Activated CD4-positive, alpha-beta memory T cell treated with anti-CD3 and anti-CD28 coated beads, Interleukin-2, amount 10 ng/mL, durations not matched to agents 7 days and 5 days (primary cell): Measurements from ENCODE around the gene SIGLEC15. TPM values are rescaled to one million over a fixed set of nuclear protein-coding genes. Genes with fewer than 3 reads are reported as not detected.
"Not testable (repeated sequence)": the region's sequence is repeated elsewhere in the genome, so short reads cannot be mapped to it uniquely, and the experiment has no call there.

ENCODE experiments used
- CTCF ChIA-PET: fragments of 350-600 bp; sonication (Branson Sonifier 250); formaldehyde crosslinking; loops from one replicate; lab custom pipeline; 2021; ENCODE audit warnings: antibody characterized with exemption, inconsistent platforms; lab: Charles Lee
- POLR2A ChIA-PET: fragments of 350-600 bp; sonication (Branson Sonifier 250); formaldehyde crosslinking; loops from one replicate; lab custom pipeline; 2021; ENCODE audit warnings: antibody characterized with exemption; lab: Charles Lee
- DNase-seq: peaks from one replicate; pipeline ENCODE4 v3.0.0-alpha.2; 2020
- H3K27ac Mint-ChIP-seq: one replicate; pipeline ENCODE4 v1.8.0; 2021; ENCODE audit warnings: mild to moderate bottlenecking, mixed read lengths
- H3K27me3 Mint-ChIP-seq: one replicate; pipeline ENCODE4 v1.8.0; 2021; ENCODE audit warnings: mixed read lengths
- H3K36me3 Mint-ChIP-seq: one replicate; pipeline ENCODE4 v1.8.0; 2021; ENCODE audit warnings: low read depth, mixed read lengths
- H3K4me1 Mint-ChIP-seq: one replicate; pipeline ENCODE4 v1.8.0; 2021; ENCODE audit warnings: mixed read lengths
- H3K4me3 Mint-ChIP-seq: one replicate; pipeline ENCODE4 v1.8.0; 2021; ENCODE audit warnings: mild to moderate bottlenecking, mixed read lengths
- H3K9me3 Mint-ChIP-seq: one replicate; pipeline ENCODE4 v1.8.0; 2021; ENCODE audit warnings: mixed read lengths
- total RNA-seq, 2 experiments: library from RNA; stranded (reverse); gene quantifications; one replicate each; pipeline ENCODE4 v1.2.3, GENCODE V29; 2021

The SIGLEC15 gene
- total RNA-seq, 2 experiments from 2014 or later = not detected

DNA sequence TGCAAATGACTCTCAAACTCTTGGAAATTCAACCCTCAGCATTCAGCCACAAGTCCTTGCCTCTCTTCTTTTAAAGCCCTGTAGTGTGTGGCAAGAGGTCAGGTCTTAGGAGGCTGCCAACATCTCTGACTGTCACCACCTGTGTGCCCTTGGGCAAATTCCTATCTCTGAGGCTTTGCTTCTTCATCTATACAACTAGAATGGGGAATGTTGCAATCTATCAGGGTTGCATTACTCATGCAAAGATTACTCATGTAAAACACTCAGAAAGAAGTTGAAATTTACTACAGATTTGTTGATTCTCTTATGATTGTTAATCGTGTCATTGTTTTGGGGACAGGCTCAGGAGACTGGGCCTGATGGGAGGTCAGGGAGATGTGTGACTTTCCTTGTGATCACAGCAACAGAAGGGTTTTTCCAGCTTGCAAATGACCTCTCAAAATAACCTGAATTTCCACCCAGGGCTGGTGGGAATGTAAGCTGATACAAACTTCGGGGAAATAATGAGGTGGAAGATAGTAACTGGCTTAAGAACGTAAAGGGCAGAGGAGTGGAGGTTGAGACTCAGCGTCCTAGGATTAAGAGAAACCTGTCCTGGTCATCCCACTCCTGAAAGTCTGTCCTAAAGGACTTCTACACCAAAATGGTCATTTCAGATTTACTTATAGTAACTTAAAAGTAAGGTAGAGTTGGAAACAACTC is 32.1 kb upstream of the SIGLEC15 start:
- H3K4me1 Mint-ChIP-seq = no peaks in the 10 kb centered on the region
- DNase-seq = no peak
- H3K36me3 Mint-ChIP-seq = no peaks in the 10 kb centered on the region
- no peaks in the 10 kb centered on the region for H3K9me3 Mint-ChIP-seq
- CTCF ChIA-PET = no interaction called here
- POLR2A ChIA-PET = no interaction called here
- no peak overlapping the region for H3K27ac Mint-ChIP-seq
- H3K27me3 Mint-ChIP-seq = peaks cover 2% of the 10 kb centered on the region
- no peak overlapping the region for H3K4me3 Mint-ChIP-seq

DNA sequence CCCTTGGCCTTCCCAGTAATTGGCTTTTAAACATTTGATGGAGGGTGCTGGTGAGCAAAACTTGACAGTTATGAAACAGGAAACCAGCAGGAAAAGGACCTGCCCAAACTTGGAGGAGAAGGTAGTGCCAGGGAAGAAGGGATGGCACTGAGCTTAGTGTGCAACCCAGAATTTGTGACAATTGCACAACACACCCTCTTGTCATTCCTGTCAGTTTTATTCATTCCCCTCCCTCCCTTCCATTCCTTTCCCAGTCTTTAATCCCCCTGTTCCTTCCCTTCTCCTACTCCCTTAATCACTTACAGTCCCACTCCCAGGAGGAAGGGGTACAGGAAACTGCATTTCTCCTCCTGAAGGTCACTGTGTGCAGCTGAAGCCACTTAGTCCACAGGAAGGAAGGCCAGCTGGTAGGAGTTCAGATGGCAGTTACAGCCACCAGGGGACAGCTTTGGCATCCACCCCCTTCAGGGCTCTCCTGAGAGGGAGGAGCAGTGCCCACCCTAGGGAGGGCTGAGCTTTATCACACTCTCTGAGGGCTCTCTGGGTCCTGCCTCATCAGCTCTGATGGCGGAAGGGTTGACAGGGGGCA is 24.0 kb upstream of the SIGLEC15 start:
- H3K9me3 Mint-ChIP-seq = peaks cover 11% of the 10 kb centered on the region
- peaks cover 3% of the 10 kb centered on the region for H3K36me3 Mint-ChIP-seq
- no peak for DNase-seq
- ChIA-PET CTCF (interaction anchor here (1.1 kb wide), 1 partner anchor 136 kb away, joined by 4 read pairs; no protein-coding TSS in a partner anchor), POLR2A (no interaction called here)
- H3K27me3 Mint-ChIP-seq = peaks cover 2% of the 10 kb centered on the region
- no peak overlapping the region for H3K4me3 Mint-ChIP-seq
- no peak overlapping the region for H3K27ac Mint-ChIP-seq
- peaks cover 3% of the 10 kb centered on the region for H3K4me1 Mint-ChIP-seq

DNA sequence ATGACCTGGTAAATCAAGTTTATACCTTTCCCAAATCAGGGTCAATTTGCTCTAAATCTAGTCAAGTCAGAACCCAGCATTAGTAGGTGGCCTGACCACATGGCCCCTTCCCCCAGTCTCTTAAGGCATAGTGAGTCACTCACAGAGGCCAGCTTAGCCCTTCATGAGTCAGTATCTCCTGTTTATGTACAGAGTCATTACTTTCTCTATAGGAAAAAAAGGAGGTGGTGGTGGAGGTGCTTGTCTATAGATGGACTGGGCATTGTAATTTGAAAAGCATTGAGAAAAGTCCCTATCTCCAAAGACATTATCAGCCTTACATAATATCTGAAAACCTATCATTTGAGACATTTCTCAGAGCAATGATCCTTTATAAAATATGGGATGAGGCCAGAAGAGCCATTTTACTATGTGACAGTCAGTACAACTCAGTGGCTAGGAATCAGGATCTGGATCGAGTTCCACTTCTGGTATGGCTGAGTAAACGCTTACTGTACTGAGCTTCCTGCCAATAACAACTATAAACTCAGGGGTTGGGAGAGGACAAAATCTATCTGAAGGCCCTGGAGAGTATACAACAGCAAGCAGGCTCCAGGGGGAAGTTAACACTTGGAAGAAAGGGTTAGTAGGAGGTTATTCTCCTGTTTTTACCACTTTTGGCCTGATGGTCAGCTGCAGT is 22.5 kb upstream of the SIGLEC15 start:
- H3K4me1 Mint-ChIP-seq = peaks cover 3% of the 10 kb centered on the region
- H3K4me3 Mint-ChIP-seq = no peak overlapping the region
- ChIA-PET CTCF (no interaction called here), POLR2A (no interaction called here)
- peaks cover 3% of the 10 kb centered on the region for H3K27me3 Mint-ChIP-seq
- no peak for DNase-seq
- H3K36me3 Mint-ChIP-seq = peaks cover 3% of the 10 kb centered on the region
- H3K27ac Mint-ChIP-seq = no peak overlapping the region
- peaks cover 11% of the 10 kb centered on the region for H3K9me3 Mint-ChIP-seq

DNA sequence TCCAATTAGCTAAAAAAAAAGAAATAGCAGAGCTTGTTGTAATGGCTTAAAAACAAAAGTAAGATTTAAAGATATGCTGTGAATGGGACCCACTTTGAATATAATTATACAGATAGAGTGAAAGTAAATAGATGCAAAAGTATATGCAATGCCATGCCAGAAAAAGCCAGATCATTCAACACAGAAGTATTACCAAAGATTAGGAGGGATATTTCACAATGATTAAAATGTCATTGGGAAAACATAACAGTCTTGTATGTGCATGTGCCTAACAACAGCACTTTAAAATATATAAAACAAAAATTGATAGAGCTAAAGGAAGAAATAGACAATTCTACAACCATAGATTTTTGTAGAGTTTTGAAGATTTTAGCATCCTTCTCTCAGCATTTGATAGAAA is 19.9 kb upstream of the SIGLEC15 start:
- Mint-ChIP-seq H3K27ac (no peak overlapping the region), H3K27me3 (peaks cover 3% of the 10 kb centered on the region), H3K36me3 (peaks cover 5% of the 10 kb centered on the region), H3K4me3 (no peak overlapping the region), H3K4me1 (peaks cover 5% of the 10 kb centered on the region), H3K9me3 (peaks cover 11% of the 10 kb centered on the region)
- CTCF ChIA-PET = no interaction called here
- POLR2A ChIA-PET = no interaction called here
- DNase-seq = no peak

DNA sequence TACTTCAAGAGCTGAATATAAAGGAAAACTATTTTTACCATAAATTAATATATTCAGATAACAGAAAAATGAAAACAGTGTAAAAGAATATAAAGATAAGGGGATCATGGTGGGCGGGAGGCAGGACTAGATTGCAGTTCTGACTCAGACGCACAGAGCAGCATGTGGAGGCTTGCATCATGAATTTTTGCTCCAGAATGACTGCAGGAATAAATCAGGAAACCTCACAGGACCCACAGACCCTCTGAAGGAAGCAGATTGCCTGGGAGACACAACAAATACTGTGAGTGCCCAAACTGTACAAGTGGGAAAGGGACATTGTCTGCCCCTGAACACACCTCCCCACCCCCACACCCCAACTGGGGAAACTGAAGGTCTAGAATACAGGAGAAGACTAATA is 19.2 kb upstream of the SIGLEC15 start:
- no peak for DNase-seq
- POLR2A ChIA-PET = no interaction called here
- H3K9me3 Mint-ChIP-seq = peaks cover 11% of the 10 kb centered on the region
- CTCF ChIA-PET = interaction anchor here (1.6 kb wide), 1 partner anchor 140 kb away, joined by 9 read pairs; no protein-coding TSS in a partner anchor
- no peak overlapping the region for H3K27ac Mint-ChIP-seq
- H3K4me3 Mint-ChIP-seq = no peak overlapping the region
- peaks cover 5% of the 10 kb centered on the region for H3K4me1 Mint-ChIP-seq
- peaks cover 3% of the 10 kb centered on the region for H3K27me3 Mint-ChIP-seq
- peaks cover 3% of the 10 kb centered on the region for H3K36me3 Mint-ChIP-seq

DNA sequence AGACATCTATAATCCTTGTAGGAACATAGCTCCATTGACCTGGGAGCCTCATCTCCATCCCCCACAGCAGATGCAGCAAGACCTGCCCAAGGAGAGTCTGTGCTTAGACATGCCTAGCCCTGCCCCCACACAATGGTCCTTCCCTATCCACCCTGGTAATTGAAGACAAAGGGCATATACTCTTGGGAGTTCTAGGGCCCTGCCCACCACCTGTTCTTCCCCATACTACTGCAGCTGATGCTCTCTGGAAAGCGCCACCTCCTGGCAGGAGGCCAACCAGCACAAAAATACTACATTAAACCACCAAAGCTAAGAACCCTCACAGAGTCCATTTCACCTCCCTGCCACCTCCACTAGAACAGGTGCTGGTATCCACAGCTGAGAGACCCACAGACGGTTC is 18.3 kb upstream of the SIGLEC15 start:
- POLR2A ChIA-PET, H3K4me3 Mint-ChIP-seq, H3K27ac Mint-ChIP-seq, H3K36me3 Mint-ChIP-seq, DNase-seq, H3K4me1 Mint-ChIP-seq, H3K27me3 Mint-ChIP-seq: not testable (repeated sequence)
- peaks cover 11% of the 10 kb centered on the region for H3K9me3 Mint-ChIP-seq
- CTCF ChIA-PET = interaction anchor here (0.8 to 1.8 kb wide), 4 partner anchors 84 to 145 kb away, joined by 3 to 9 read pairs (median 5); no protein-coding TSS in a partner anchor

DNA sequence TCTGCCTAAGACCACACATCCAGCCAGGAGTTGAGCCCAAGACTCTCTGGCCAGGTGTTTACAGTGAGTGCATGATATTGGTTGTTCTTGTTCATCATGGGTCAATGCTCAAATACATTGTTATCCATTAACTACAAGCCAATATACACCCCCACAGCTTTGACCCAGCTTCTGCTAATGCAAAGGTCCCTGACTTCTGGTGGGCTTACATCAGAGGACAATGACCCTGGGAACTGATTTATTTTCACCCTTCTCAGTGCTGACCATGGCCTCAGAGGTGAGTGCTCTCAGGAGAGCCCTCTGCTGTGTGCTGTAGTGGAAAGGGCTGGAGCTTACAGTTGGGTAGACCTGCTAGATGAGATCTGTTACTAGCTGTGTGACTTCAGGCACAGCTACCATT is 10.7 kb upstream of the SIGLEC15 start:
- H3K4me1 Mint-ChIP-seq, POLR2A ChIA-PET, H3K27ac Mint-ChIP-seq, CTCF ChIA-PET, H3K36me3 Mint-ChIP-seq, H3K27me3 Mint-ChIP-seq, H3K4me3 Mint-ChIP-seq, H3K9me3 Mint-ChIP-seq, DNase-seq: not testable (repeated sequence)

DNA sequence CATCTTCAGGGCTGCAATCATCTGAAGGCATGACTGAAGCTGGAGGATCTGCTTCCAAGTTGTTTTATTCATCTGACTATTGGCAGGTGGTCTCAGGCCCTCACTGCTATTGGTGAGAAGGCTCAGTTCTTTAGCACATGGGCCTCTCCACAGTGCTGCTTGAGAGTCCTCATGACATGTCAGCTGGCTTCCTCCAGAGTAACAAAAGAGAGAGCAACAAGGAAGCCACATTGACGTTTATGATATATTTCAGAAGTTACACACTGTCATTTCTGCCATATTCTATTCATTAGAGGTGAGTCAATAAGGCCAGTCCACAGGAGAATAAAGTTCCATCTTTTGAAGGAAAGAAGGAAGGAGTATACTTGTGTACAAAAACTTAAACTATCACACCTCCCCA is 7.9 kb upstream of the SIGLEC15 start:
- Mint-ChIP-seq H3K27ac (no peak overlapping the region), H3K4me3 (no peak overlapping the region), H3K27me3 (peaks cover 10% of the 10 kb centered on the region), H3K9me3 (peaks cover 3% of the 10 kb centered on the region), H3K4me1 (peaks cover 3% of the 10 kb centered on the region), H3K36me3 (no peaks in the 10 kb centered on the region)
- DNase-seq = no peak
- ChIA-PET CTCF (no interaction called here), POLR2A (no interaction called here)

DNA sequence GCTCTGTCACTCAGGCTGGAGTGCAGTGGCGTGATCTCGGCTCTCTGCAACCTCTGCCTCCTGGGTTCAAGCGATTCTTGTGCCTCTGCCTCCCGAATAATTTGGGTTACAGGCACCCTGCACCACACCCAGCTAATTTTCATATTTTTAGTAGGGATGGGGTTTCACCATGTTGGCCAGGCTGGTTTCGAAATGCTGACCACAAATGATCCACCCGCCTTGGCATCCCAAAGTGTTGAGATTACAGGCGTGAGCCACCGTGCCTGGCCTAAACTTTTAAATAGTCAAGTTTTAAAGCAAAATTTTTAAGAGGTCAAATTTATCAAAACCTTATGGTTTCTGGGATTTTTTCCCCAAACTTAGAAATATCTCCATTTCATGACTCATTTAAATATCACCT is 6.7 kb upstream of the SIGLEC15 start:
- DNase-seq, H3K27ac Mint-ChIP-seq, H3K4me3 Mint-ChIP-seq, H3K9me3 Mint-ChIP-seq, POLR2A ChIA-PET, H3K4me1 Mint-ChIP-seq, CTCF ChIA-PET, H3K36me3 Mint-ChIP-seq: not testable (repeated sequence)
- peaks cover 17% of the 10 kb centered on the region for H3K27me3 Mint-ChIP-seq

DNA sequence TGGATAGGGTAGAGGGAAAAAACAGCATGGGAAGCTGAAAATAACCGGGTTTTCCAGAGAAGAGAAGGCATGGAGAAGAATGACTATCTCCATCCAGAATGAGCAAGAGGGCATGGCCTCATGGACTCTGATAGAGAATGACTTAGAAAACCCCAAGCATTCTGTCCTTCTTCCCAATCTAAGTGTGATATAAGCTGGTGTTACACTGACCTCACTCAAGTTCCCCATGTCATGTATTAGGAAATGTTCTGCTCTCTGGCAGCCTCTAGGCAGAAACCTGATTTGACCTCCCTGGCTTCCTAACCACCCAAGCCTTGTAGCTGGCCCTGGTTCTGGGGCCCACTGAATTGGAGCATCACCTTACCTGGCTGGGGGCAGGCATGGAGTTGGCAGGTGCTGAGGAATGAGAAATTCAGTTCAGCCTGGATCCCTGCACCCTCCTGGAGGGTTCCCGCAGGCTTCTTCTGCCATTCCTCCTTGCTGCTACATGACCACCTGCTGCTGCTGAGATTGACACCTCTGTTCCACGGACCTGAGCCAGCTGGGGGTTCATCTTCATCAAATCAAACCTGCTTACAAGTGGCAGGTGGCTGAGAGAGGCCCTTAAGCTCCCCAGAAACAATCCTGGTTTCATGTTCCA is 5.2 kb upstream of the SIGLEC15 start:
- CTCF ChIA-PET = no interaction called here
- Mint-ChIP-seq H3K4me3 (no peak overlapping the region), H3K27ac (no peak overlapping the region), H3K36me3 (no peaks in the 10 kb centered on the region), H3K9me3 (peaks cover 3% of the 10 kb centered on the region), H3K4me1 (peaks cover 9% of the 10 kb centered on the region), H3K27me3 (peaks cover 17% of the 10 kb centered on the region)
- POLR2A ChIA-PET = no interaction called here
- no peak for DNase-seq

DNA sequence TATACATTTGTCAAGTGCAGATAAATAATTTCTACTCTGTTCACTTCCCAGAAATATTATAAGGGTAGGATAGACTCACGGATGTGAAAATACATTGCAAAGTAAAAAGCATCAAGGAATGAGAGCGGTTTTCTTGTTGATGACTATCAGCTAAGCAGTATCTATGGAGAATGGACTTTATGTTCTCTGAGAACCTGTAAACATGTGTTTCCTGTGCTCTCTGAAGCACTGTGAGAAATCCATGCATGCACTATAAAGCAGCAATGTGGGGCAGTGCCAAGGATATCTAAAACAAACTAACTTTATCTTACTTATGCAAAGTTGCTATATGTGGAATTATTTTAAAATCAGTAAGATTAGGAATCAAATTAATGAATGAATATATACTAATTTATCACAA is 4.4 kb upstream of the SIGLEC15 start:
- peaks cover 11% of the 10 kb centered on the region for H3K4me1 Mint-ChIP-seq
- H3K27me3 Mint-ChIP-seq = peaks cover 17% of the 10 kb centered on the region
- no peak overlapping the region for H3K4me3 Mint-ChIP-seq
- no peaks in the 10 kb centered on the region for H3K36me3 Mint-ChIP-seq
- no peak for DNase-seq
- CTCF ChIA-PET = interaction anchor here (0.6 kb wide), 1 partner anchor 10 kb away, joined by 3 read pairs; no protein-coding TSS in a partner anchor
- POLR2A ChIA-PET = interaction anchor here (0.6 kb wide), 1 partner anchor 276 kb away, joined by 3 read pairs; no protein-coding TSS in a partner anchor
- H3K9me3 Mint-ChIP-seq = peaks cover 3% of the 10 kb centered on the region
- H3K27ac Mint-ChIP-seq = no peak overlapping the region

DNA sequence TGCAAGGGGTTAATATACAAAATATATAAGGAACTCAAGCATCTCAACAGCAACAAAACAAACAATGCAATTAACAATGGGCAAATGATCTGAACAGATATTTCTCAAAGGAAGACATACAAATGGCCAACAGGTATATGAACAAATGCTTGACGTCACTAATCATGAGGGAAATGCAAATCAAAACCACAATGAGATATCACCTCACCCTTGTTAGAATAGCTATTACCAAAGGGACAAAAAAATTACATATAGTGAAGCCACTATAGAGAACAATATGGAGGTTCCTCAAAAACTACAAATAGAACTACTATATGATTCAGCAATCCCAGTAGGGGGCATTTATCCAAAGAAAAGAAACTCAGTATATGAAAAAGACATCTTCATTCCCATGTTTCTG is 3.8 kb upstream of the SIGLEC15 start:
- H3K27me3 Mint-ChIP-seq = peaks cover 17% of the 10 kb centered on the region
- DNase-seq = no peak
- H3K9me3 Mint-ChIP-seq = no peaks in the 10 kb centered on the region
- ChIA-PET CTCF (no interaction called here), POLR2A (interaction anchor here (0.6 kb wide), 1 partner anchor 276 kb away, joined by 3 read pairs; no protein-coding TSS in a partner anchor)
- H3K27ac Mint-ChIP-seq = no peak overlapping the region
- H3K4me3 Mint-ChIP-seq = no peak overlapping the region
- peaks cover 11% of the 10 kb centered on the region for H3K4me1 Mint-ChIP-seq
- H3K36me3 Mint-ChIP-seq = no peaks in the 10 kb centered on the region

DNA sequence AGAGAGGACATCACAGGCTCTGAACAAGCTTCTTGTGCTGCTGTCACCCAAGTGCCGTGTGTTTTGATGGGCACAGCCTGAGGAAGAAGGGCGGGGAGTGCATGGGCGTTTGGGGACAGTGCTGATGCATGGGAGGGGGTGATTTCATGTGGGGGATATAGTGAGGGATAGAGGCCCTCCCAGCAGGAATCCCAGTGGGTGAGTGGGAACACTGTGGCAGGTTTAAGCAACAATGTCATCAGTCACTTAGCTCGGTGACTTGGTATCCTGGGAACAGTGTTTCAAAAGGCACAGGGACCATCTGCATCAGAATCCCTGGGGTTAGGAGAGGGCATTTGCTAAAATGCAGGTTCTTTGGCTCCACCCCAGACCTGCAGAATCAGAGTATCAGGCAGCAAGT is 609 bp downstream of the SIGLEC15 start:
- ChIA-PET CTCF (no interaction called here), POLR2A (no interaction called here)
- no peak for DNase-seq
- H3K4me1 Mint-ChIP-seq = peaks cover 12% of the 10 kb centered on the region
- H3K27me3 Mint-ChIP-seq = peaks cover 13% of the 10 kb centered on the region
- no peak overlapping the region for H3K4me3 Mint-ChIP-seq
- no peaks in the 10 kb centered on the region for H3K36me3 Mint-ChIP-seq
- H3K9me3 Mint-ChIP-seq = no peaks in the 10 kb centered on the region
- H3K27ac Mint-ChIP-seq = no peak overlapping the region
